ENCODE results near the gene SIRT7.

- TF ChIP-seq CTCF (IDR thresholded peaks at IDR 0.05) (no peak), POLR2A (IDR thresholded peaks at IDR 0.05) (no peak)
Observed at GRCh38 chr17:81915331-81915730, 2.6 kb downstream of the SIRT7 start.

Measured in upper lobe of left lung (tissue), 4 donors.